HCT116 (cell line): ENCODE data around the gene OSBPL8. TPM values are rescaled to one million over a fixed set of nuclear protein-coding genes. Genes with fewer than 3 reads are reported as not detected.

Experiments
- ATAC-seq: fragments of 200-7000 bp; cut with Tn5 transposase; 2 replicates; pipeline ENCODE4 v1.9.1; 2020; ENCODE audit warnings: mild to moderate bottlenecking, moderate library complexity
- Bru-seq: library from RNA; stranded (reverse); fragments of 400-500 nt; gene quantifications from one replicate; lab custom pipeline; 2021; lab: Mats Ljungman, UMichigan
- BruChase-seq, 2 experiments: library from RNA; stranded (reverse); fragments of 400-500 nt; gene quantifications; one replicate each; lab custom pipeline; 2021; lab: Mats Ljungman, UMichigan
- BruUV-seq: library from RNA; stranded (reverse); fragments of 400-500 nt; replicated peaks from 2 replicates; lab custom pipeline; 2021; lab: Mats Ljungman, UMichigan
- CTCF ChIA-PET: fragments of 300-600 bp; sonication (Branson Sonifier 250); formaldehyde crosslinking; loops from one replicate; lab custom pipeline; 2021; ENCODE audit warnings: antibody characterized with exemption; lab: Charles Lee
- POLR2A ChIA-PET: fragments of 300-600, 350-600 bp; sonication (Branson Sonifier 250); formaldehyde crosslinking; loops from one replicate; lab custom pipeline; 2021; ENCODE audit warnings: antibody characterized with exemption; lab: Charles Lee
- RAD21 ChIA-PET, 2 experiments: fragments of 300-600 bp; sonication (Branson Sonifier 250); formaldehyde crosslinking; loops; one replicate each; lab custom pipeline; 2023; ENCODE audit warnings: low total read pairs in 2 of 2; ENCODE audit not compliant: uncharacterized antibody in 2 of 2, unreplicated experiment in 2 of 2, low non-redundant PET in 1 of 2; lab: Charles Lee
- DNase-seq: peaks from one replicate; pipeline ENCODE4 v3.0.0-alpha.2; 2010; ENCODE audit warnings: low read depth, low spot score
- H2AFZ ChIP-seq: fragments of 200-600 bp; shearing (Covaris generic), sonication (generic); 2 replicates; pipeline ENCODE4 v1.6.1; 2017; ENCODE audit warnings: low read depth, mixed run types, mixed read lengths, antibody characterized with exemption, low read length; ENCODE audit not compliant: poor library complexity, severe bottlenecking
- H3K27ac ChIP-seq: 2 replicates; pipeline ENCODE4 v1.5.1; 2012; ENCODE audit warnings: low read depth, low read length
- H3K27me3 ChIP-seq: fragments of 200-600 bp; sonication (generic); 2 replicates; pipeline ENCODE4 v1.6.1; 2016; ENCODE audit warnings: mixed run types, low read length, mixed read lengths; ENCODE audit not compliant: insufficient read depth
- H3K36me3 ChIP-seq, 2 experiments: fragments of 200-500 bp in 1 of 2; fragments of 200-600 bp in 1 of 2; sonication (Bioruptor generic) in 1 of 2; sonication (generic) in 1 of 2; 2 replicates each; pipeline versions ENCODE4 v1.5.1 to v1.6.1; 2014 to 2016; ENCODE audit warnings: low read length in 2 of 2, inconsistent platforms in 1 of 2, mixed read lengths in 1 of 2, mixed run types in 1 of 2; ENCODE audit not compliant: insufficient read depth in 2 of 2, control insufficient read depth in 1 of 2
- H3K4me1 ChIP-seq, 2 experiments: fragments of 200-600 bp in 1 of 2; sonication (generic) in 1 of 2; 2 replicates each; pipeline versions ENCODE4 v1.5.1 to v1.6.1; 2012 to 2017; ENCODE audit warnings: low read length in 2 of 2, inconsistent platforms in 1 of 2, mild to moderate bottlenecking in 1 of 2, mixed read lengths in 1 of 2, mixed run types in 1 of 2, moderate library complexity in 1 of 2; ENCODE audit not compliant: insufficient read depth in 2 of 2, control insufficient read depth in 1 of 2
- H3K4me2 ChIP-seq: fragments of 200-600 bp; sonication (generic); 2 replicates; pipeline ENCODE4 v1.6.1; 2017; ENCODE audit warnings: mixed run types, low read length, mixed read lengths
- H3K4me3 ChIP-seq, 2 experiments: fragments of 200-600 bp in 1 of 2; sonication (generic) in 1 of 2; replicated peaks in 1 of 2; 2 replicates each; pipeline ENCODE4 v1.5.1; 2011 to 2016; ENCODE audit warnings: low read length in 2 of 2, control low read depth in 1 of 2, low read depth in 1 of 2, mild to moderate bottlenecking in 1 of 2, mixed read lengths in 1 of 2, mixed run types in 1 of 2
- H3K79me2 ChIP-seq: fragments of 200-600 bp; sonication (generic); 2 replicates; pipeline ENCODE4 v1.6.1; 2017; ENCODE audit warnings: mild to moderate bottlenecking, mixed run types, low read length, moderate library complexity, mixed read lengths; ENCODE audit not compliant: insufficient read depth
- H3K9ac ChIP-seq: fragments of 200-600 bp; sonication (generic); 2 replicates; pipeline ENCODE4 v1.6.1; 2016; ENCODE audit warnings: low read length, mixed read lengths
- H3K9me2 ChIP-seq: fragments of 200-600 bp; sonication (generic), shearing (Covaris generic); 2 replicates; pipeline ENCODE4 v1.6.1; 2017; ENCODE audit warnings: mixed run types, mild to moderate bottlenecking, moderate library complexity; ENCODE audit not compliant: insufficient read depth
- H3K9me3 ChIP-seq, 2 experiments: fragments of 200-500 bp in 1 of 2; fragments of 200-600 bp in 1 of 2; sonication (Bioruptor generic) in 1 of 2; sonication (generic) in 1 of 2; 2 replicates each; pipeline ENCODE4 v1.6.1; 2014 to 2017; ENCODE audit warnings: low read length in 2 of 2, mixed read lengths in 2 of 2, inconsistent platforms in 1 of 2, low read depth in 1 of 2, mild to moderate bottlenecking in 1 of 2, mixed run types in 1 of 2, moderate library complexity in 1 of 2; ENCODE audit not compliant: control insufficient read depth in 1 of 2, insufficient read depth in 1 of 2
- H4K20me1 ChIP-seq: fragments of 200-600 bp; sonication (generic), shearing (Covaris generic); 2 replicates; pipeline ENCODE4 v1.6.1; 2017; ENCODE audit warnings: mixed run types, mild to moderate bottlenecking, moderate library complexity; ENCODE audit not compliant: insufficient read depth
- CBX3 ChIP-seq: IDR thresholded peaks from 2 replicates; pipeline ENCODE4 v1.6.1; 2012; ENCODE audit warnings: low read depth
- CEBPB ChIP-seq: IDR thresholded peaks from 2 replicates; pipeline ENCODE4 v1.6.1; 2012; ENCODE audit warnings: low read depth
- CTCF ChIP-seq, 3 experiments: fragments of 200-600 bp in 1 of 3; sonication (generic) in 1 of 3; IDR thresholded peaks in 2 of 3; conservative IDR thresholded peaks in 1 of 3; 2 replicates each; pipeline ENCODE4 v1.5.1; 2012 to 2017; ENCODE audit warnings: low read depth in 2 of 3, low read length in 2 of 3, antibody characterized with exemption in 1 of 3, borderline replicate concordance in 1 of 3, control low read depth in 1 of 3, mild to moderate bottlenecking in 1 of 3, mixed read lengths in 1 of 3, mixed run types in 1 of 3, moderate library complexity in 1 of 3; ENCODE audit not compliant: insufficient read depth in 1 of 3
- ELF1 ChIP-seq: IDR thresholded peaks from 2 replicates; pipeline ENCODE4 v1.6.1; 2012; ENCODE audit warnings: low read depth, borderline replicate concordance
- EZH2 ChIP-seq: fragments of 200-600 bp; sonication (generic); IDR thresholded peaks from 2 replicates; pipeline ENCODE4 v1.6.1; 2017; ENCODE audit warnings: antibody characterized with exemption, mixed run types
- EZH2phosphoT487 ChIP-seq: fragments of 200-600 bp; IDR thresholded peaks from 2 replicates; pipeline ENCODE4 v1.6.1; 2018; ENCODE audit warnings: antibody characterized with exemption, borderline replicate concordance
- FOSL1 ChIP-seq: IDR thresholded peaks from 2 replicates; pipeline ENCODE4 v1.6.1; 2012; ENCODE audit warnings: low read depth
- JUND ChIP-seq: IDR thresholded peaks from 2 replicates; pipeline ENCODE4 v1.6.1; 2012
- MAX ChIP-seq: IDR thresholded peaks from 2 replicates; pipeline ENCODE4 v1.6.1; 2012
- POLR2A ChIP-seq: IDR thresholded peaks from 2 replicates; pipeline ENCODE4 v1.7.0; 2011; ENCODE audit warnings: borderline replicate concordance; ENCODE audit not compliant: insufficient read depth, insufficient read length; ENCODE audit errors: extremely low read depth
- POLR2AphosphoS5 ChIP-seq: IDR thresholded peaks from 2 replicates; pipeline ENCODE4 v1.6.1; 2011; ENCODE audit warnings: mild to moderate bottlenecking, low read depth, low read length, moderate library complexity
- RAD21 ChIP-seq: IDR thresholded peaks from 2 replicates; pipeline ENCODE4 v1.6.1; 2012; ENCODE audit warnings: low read depth, mild to moderate bottlenecking
- REST ChIP-seq: IDR thresholded peaks from 2 replicates; pipeline ENCODE4 v1.6.1; 2012; ENCODE audit warnings: low read depth
- SIN3A ChIP-seq: IDR thresholded peaks from 2 replicates; pipeline ENCODE4 v1.6.1; 2012; ENCODE audit warnings: low read depth
- SRF ChIP-seq: IDR thresholded peaks from 2 replicates; pipeline ENCODE4 v1.6.1; 2012; ENCODE audit warnings: low read depth
- YY1 ChIP-seq: IDR thresholded peaks from 2 replicates; pipeline ENCODE4 v1.6.1; 2011; ENCODE audit warnings: low read length, low read depth, moderate library complexity, mild to moderate bottlenecking; ENCODE audit not compliant: insufficient replicate concordance; ENCODE audit errors: extremely low read depth
- ZBTB33 ChIP-seq: IDR thresholded peaks from 2 replicates; pipeline ENCODE4 v1.6.1; 2011; ENCODE audit warnings: mild to moderate bottlenecking, low read length, moderate library complexity; ENCODE audit not compliant: insufficient replicate concordance; ENCODE audit errors: extremely low read depth
- ZFX ChIP-seq: fragments of 450-650 bp; IDR thresholded peaks from 2 replicates; pipeline ENCODE4 v1.6.1; 2017
- intact Hi-C: fragments of 100-400 bp; cut with micrococcal nuclease; formaldehyde crosslinking; loops from 2 replicates; pipeline ENCODE4 v1.10.0; 2022
- long read RNA-seq: library from polyadenylated mRNA; unstranded; transcript quantifications from one replicate; pipeline ENCODE4 v2.0.0, GENCODE V29; 2021; ENCODE audit not compliant: unreplicated experiment
- polyA plus RNA-seq: library from polyadenylated mRNA; unstranded; fragments of >200 nt; gene quantifications from 2 replicates; pipeline ENCODE4 v1.2.1, GENCODE V29; 2012; ENCODE audit warnings: missing spikeins
- total RNA-seq: library from RNA; stranded (reverse); gene quantifications from one replicate; pipeline ENCODE4 v1.2.1, GENCODE V29; 2021; ENCODE audit not compliant: unreplicated experiment

Gene OSBPL8
- total RNA-seq = 115 TPM
- polyA plus RNA-seq = 31.9 and 35.3 TPM in 2 replicates
- percentile 95 among the genes with signal in this experiment for Bru-seq, nascent RNA
- BruChase-seq, experiment 1, labeled RNA remaining after a 6-hour chase = percentile 93 among the genes with signal in this experiment
- BruChase-seq, experiment 2, labeled RNA remaining after a 2-hour chase = percentile 85 among the genes with signal in this experiment
- long read RNA-seq, full-length matches to known transcripts = 28 of 97 reads
- long read RNA-seq, partial matches to known transcripts = 37 of 97 reads
- long read RNA-seq, other reads (novel, unspliced or antisense) = 32 of 97 reads

- Histone ChIP-seq H3K27ac (peak within 1 kb of the TSS; percentile 70), H3K4me3 (peak within 1 kb of the TSS; percentile 95 to 96), H3K36me3 (peaks cover 1 to 2% of the 10 kb centered on the region in 2 experiments; a peak in 2 of 4 replicates), H3K9me2 (no peaks in the 10 kb centered on the region), H3K9ac (peak within 1 kb of the TSS; percentile 91), H3K4me2 (peak within 1 kb of the TSS; percentile 93), H2AFZ (peak within 1 kb of the TSS; percentile 59), H3K27me3 (no peaks in the 10 kb centered on the region), H3K79me2 (peaks cover 47% of the 10 kb centered on the region), H4K20me1 (no peaks in the 10 kb centered on the region), H3K4me1 (peaks cover 4 to 21% of the 10 kb centered on the region in 2 experiments; a peak in 3 of 4 replicates), H3K9me3 (no peaks in the 10 kb centered on the region)
- intact Hi-C loops = loop anchor here (5.0 kb wide), 1 partner anchor 477 kb away; the partner anchor contains the start of gene NAP1L1
- ATAC-seq (peak; percentile 88), DNase-seq (peak; percentile 80)
- BruUV-seq = no TSS peak
- ChIA-PET RAD21 (no interaction called here), POLR2A (interaction anchor here (0.5 to 1.1 kb wide), 6 partner anchors 9 to 140 kb away, joined by 3 read pairs; no protein-coding TSS in a partner anchor), CTCF (no interaction called here)
- no peak for TF ChIP-seq REST
- TF ChIP-seq SIN3A = peak; percentile 87
- peak; percentile 63 for TF ChIP-seq ELF1
- no peak for TF ChIP-seq EZH2
- no peak for TF ChIP-seq CEBPB
- TF ChIP-seq CTCF (IDR thresholded peaks at IDR 0.05 in 2 of 3, conservative IDR thresholded peaks at IDR 0.05 in 1 of 3; ENCODE audit: borderline replicate concordance in 1 of 3, insufficient read depth in 1 of 3, low read depth in 2 of 3, low read length in 2 of 3) = 0 out of 6 replicates have a peak, but pooled peaks of 1 of the 3 experiments have one; percentile 9
- TF ChIP-seq ZFX = peak; percentile 51
- TF ChIP-seq MAX = peak; percentile 93
- no peak for TF ChIP-seq ZBTB33
- TF ChIP-seq POLR2AphosphoS5 = peak; percentile 91
- peak; percentile 49 for TF ChIP-seq POLR2A
- no peak for TF ChIP-seq FOSL1
- no peak for TF ChIP-seq EZH2phosphoT487
- TF ChIP-seq JUND = no peak
- peak; percentile 56 for TF ChIP-seq YY1
- peak; percentile 87 for TF ChIP-seq CBX3
- no peak for TF ChIP-seq RAD21
- peak; percentile 70; the same call in 1 of the 2 replicates for TF ChIP-seq SRF
These were observed at the start of gene OSBPL8 for GRCh38 chr12:76559400-76560085. TSS of gene OSBPL8 (minus strand) at chr12:76559771. CDS start at chr12:76487551, 72,220 bp downstream.
